Fibroblast of lung (primary cell): ENCODE measurements around the gene AMFR. TPM values are rescaled to one million over a fixed set of nuclear protein-coding genes. Genes with fewer than 3 reads are reported as not detected.

ENCODE experiments used
- DNase-seq, 2 donors: peaks; one replicate each; pipeline versions ENCODE4 v3.0.0 to v3.0.0-alpha.2; 2010; ENCODE audit warnings: low read depth in 2 of 2
- H2AFZ ChIP-seq: 2 replicates; pipeline ENCODE4 v1.5.1; 2012; ENCODE audit warnings: low read length, control low read depth, inconsistent platforms
- H3K27ac ChIP-seq: 2 replicates; pipeline ENCODE4 v1.5.1; 2011; ENCODE audit warnings: low read length, control low read depth; ENCODE audit not compliant: insufficient read depth
- H3K27me3 ChIP-seq: 2 replicates; pipeline ENCODE4 v1.5.1; 2011; ENCODE audit warnings: mild to moderate bottlenecking, low read length; ENCODE audit not compliant: control insufficient read depth, insufficient read depth
- H3K36me3 ChIP-seq: 2 replicates; pipeline ENCODE4 v1.5.1; 2011; ENCODE audit warnings: low read length; ENCODE audit not compliant: control insufficient read depth, insufficient read depth
- H3K4me1 ChIP-seq: 2 replicates; pipeline ENCODE4 v1.5.1; 2011; ENCODE audit warnings: low read length; ENCODE audit not compliant: control insufficient read depth, insufficient read depth; ENCODE audit errors: extremely low read depth
- H3K4me2 ChIP-seq: 2 replicates; pipeline ENCODE4 v1.5.1; 2011; ENCODE audit warnings: low read length, control low read depth; ENCODE audit not compliant: insufficient read depth; ENCODE audit errors: extremely low read depth
- H3K4me3 ChIP-seq, 4 experiments: fragments of 200-600 bp in 1 of 4; sonication (generic) in 1 of 4; replicated peaks in 1 of 4; 2 replicates each; pipeline ENCODE4 v1.5.1; 2011 to 2016; ENCODE audit warnings: low read length in 4 of 4, low read depth in 3 of 4, mild to moderate bottlenecking in 3 of 4, control low read depth in 2 of 4, inconsistent platforms in 1 of 4, mixed read lengths in 1 of 4; ENCODE audit not compliant: insufficient read depth in 1 of 4; ENCODE audit errors: control extremely low read depth in 1 of 4
- H3K79me2 ChIP-seq: 2 replicates; pipeline ENCODE4 v1.5.1; 2012; ENCODE audit warnings: mild to moderate bottlenecking, low read length, inconsistent platforms; ENCODE audit not compliant: control insufficient read depth, insufficient read depth
- H3K9ac ChIP-seq: 2 replicates; pipeline ENCODE4 v1.5.1; 2011; ENCODE audit warnings: mild to moderate bottlenecking, low read length, control low read depth; ENCODE audit not compliant: insufficient read depth
- H3K9me3 ChIP-seq: 2 replicates; pipeline ENCODE4 v1.5.1; 2012; ENCODE audit warnings: low read depth, low read length; ENCODE audit not compliant: control insufficient read depth, insufficient read depth
- H4K20me1 ChIP-seq: 2 replicates; pipeline ENCODE4 v1.5.1; 2011; ENCODE audit warnings: low read length; ENCODE audit not compliant: control insufficient read depth, insufficient read depth; ENCODE audit errors: extremely low read depth
- EZH2 ChIP-seq: IDR thresholded peaks from 2 replicates; pipeline ENCODE4 v1.5.1; 2012; ENCODE audit warnings: low read length, control low read depth, mild to moderate bottlenecking; ENCODE audit errors: missing control alignments
- polyA plus RNA-seq, 2 donors: library from polyadenylated mRNA; depleted of rRNA in 1 of 2; stranded (reverse) in 1 of 2; unstranded in 1 of 2; fragments of >200 nt; gene quantifications; 2 replicates each; pipeline ENCODE4 v1.2.1, GENCODE V29; 2011 to 2012; ENCODE audit warnings: missing spikeins in 1 of 2
- total RNA-seq: library from RNA; depleted of rRNA; stranded (reverse); fragments of >200 nt; gene quantifications from 2 replicates; pipeline ENCODE4 v1.2.1, GENCODE V29; 2014
- TF ChIP-seq, protein P1 (sequence below), 2 donors: IDR thresholded peaks in 1 of 2; conservative IDR thresholded peaks in 1 of 2; 1 replicate in 1 of 2; 2 replicates in 1 of 2; pipeline ENCODE4 v1.5.1; 2011 to 2012; ENCODE audit warnings: low read length in 2 of 2, control low read depth in 1 of 2, inconsistent platforms in 1 of 2, low read depth in 1 of 2, mild to moderate bottlenecking in 1 of 2

Gene AMFR
- total and polyA plus RNA-seq, 2 donors (not counting 1 experiment from before 2014, with no cell fraction given), result 75.9 to 413 TPM

DNA sequence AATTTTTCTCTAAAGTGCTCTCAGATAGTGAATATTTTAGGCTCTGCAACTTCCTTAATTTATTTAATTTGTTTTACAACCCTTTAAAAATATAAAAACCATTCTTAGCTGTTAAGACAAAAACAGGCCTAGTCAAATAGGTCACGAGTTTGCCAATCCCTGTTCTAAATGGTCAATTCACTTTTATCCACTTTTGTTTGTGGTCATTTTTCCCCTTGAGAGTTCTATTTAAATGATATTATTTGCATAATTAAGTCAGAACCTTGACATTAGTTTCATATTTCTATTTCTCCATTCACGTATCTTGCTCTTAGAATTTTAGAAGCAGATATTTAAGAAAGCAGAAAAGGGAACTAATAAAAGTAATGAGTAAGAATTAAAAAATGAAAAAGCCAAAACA lies 4.0 kb downstream of the AMFR start:
- Histone ChIP-seq H3K36me3 (no peaks in the 10 kb centered on the region), H3K4me2 (no peak overlapping the region), H3K79me2 (peaks cover 78% of the 10 kb centered on the region), H2AFZ (no peak overlapping the region), H3K4me1 (peaks cover 8% of the 10 kb centered on the region), H3K9ac (no peak overlapping the region), H3K27me3 (no peaks in the 10 kb centered on the region), H3K27ac (no peak overlapping the region), H3K4me3 (no peak overlapping the region), H3K9me3 (no peaks in the 10 kb centered on the region), H4K20me1 (no peaks in the 10 kb centered on the region)
- no peak for TF ChIP-seq EZH2
- TF ChIP-seq, protein P1, sequence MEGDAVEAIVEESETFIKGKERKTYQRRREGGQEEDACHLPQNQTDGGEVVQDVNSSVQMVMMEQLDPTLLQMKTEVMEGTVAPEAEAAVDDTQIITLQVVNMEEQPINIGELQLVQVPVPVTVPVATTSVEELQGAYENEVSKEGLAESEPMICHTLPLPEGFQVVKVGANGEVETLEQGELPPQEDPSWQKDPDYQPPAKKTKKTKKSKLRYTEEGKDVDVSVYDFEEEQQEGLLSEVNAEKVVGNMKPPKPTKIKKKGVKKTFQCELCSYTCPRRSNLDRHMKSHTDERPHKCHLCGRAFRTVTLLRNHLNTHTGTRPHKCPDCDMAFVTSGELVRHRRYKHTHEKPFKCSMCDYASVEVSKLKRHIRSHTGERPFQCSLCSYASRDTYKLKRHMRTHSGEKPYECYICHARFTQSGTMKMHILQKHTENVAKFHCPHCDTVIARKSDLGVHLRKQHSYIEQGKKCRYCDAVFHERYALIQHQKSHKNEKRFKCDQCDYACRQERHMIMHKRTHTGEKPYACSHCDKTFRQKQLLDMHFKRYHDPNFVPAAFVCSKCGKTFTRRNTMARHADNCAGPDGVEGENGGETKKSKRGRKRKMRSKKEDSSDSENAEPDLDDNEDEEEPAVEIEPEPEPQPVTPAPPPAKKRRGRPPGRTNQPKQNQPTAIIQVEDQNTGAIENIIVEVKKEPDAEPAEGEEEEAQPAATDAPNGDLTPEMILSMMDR (conservative IDR thresholded peaks at IDR 0.05 in 1 of 2, IDR thresholded peaks at IDR 0.05 in 1 of 2; ENCODE audit: low read depth in 1 of 2, low read length in 2 of 2), result no peak
- DNase-seq, result no peak

DNA sequence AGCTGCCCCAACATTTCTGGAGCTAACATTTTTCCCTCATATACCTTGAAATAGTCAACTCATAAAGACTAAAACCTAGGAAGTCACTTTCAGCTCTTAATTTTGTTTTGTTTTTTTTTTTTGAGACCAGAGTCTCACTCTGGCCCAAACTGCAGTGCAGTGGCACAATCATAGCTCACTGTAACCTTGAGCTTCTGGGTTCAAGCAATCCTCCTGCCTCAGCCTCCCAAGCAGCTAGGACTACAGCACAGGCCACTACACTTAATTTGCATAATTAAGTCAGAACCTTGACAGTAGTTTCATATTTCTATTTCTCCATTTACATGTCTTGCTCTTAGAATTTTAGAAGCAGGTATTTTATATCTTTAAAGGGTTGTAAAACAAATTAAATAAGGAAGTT lies 4.7 kb downstream of the AMFR start:
- no peak overlapping the region for H3K4me2 ChIP-seq
- no peaks in the 10 kb centered on the region for H3K9me3 ChIP-seq
- no peak overlapping the region for H2AFZ ChIP-seq
- no peak for TF ChIP-seq EZH2
- TF ChIP-seq, protein P1 (conservative IDR thresholded peaks at IDR 0.05 in 1 of 2, IDR thresholded peaks at IDR 0.05 in 1 of 2; ENCODE audit: low read depth in 1 of 2, low read length in 2 of 2), result no peak
- H3K9ac ChIP-seq, result no peak overlapping the region
- H4K20me1 ChIP-seq, result no peaks in the 10 kb centered on the region
- no peaks in the 10 kb centered on the region for H3K36me3 ChIP-seq
- no peak overlapping the region for H3K27ac ChIP-seq
- H3K79me2 ChIP-seq, result peaks cover 84% of the 10 kb centered on the region
- peaks cover 8% of the 10 kb centered on the region for H3K4me1 ChIP-seq
- no peak overlapping the region for H3K4me3 ChIP-seq
- H3K27me3 ChIP-seq, result no peaks in the 10 kb centered on the region
- DNase-seq, result no peak

DNA sequence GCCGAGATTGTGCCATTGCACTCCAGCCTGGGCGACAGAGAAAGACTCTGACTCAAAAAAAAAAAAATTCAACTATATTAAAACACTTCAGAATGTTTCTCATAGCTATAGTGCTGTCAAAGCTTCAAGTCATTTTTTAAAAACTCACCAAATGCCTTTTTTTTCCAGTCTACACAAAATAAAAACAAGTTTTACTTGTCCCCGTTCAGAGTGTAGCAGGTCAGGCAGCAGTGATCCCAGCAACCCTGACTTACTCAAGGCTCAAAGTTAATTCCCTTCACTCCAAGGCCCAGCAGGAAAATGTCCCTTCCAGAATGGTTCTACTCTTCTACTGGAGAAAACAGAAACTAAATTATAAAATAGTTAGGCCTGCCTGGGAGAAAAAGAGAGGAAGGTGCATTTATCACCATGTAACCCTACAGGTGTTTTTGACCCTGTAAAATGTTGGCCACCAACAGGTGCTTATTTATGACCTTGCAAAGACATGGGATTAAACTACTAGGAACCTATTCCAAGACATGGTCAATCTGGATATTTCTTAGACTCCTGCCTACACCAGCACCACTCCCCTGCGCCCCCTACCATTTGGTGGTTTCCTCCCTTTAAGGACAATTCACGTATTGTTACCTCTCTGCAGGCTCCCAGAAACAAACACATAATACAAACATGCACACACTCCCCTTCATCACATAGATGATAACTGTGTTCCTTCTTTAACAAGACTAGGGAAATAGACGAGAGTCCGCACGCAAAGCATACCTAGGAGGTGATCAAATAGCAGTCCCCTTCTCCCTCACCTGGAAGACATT lies 5.4 kb downstream of the AMFR start:
- H3K9me3 ChIP-seq, result no peaks in the 10 kb centered on the region
- no peak overlapping the region for H3K9ac ChIP-seq
- H3K4me3 ChIP-seq, result no peak overlapping the region
- H2AFZ ChIP-seq, result no peak overlapping the region
- peaks cover 87% of the 10 kb centered on the region for H3K79me2 ChIP-seq
- H3K27me3 ChIP-seq, result no peaks in the 10 kb centered on the region
- no peak overlapping the region for H3K4me2 ChIP-seq
- no peaks in the 10 kb centered on the region for H3K36me3 ChIP-seq
- H3K27ac ChIP-seq, result no peak overlapping the region
- TF ChIP-seq, protein P1 (conservative IDR thresholded peaks at IDR 0.05 in 1 of 2, IDR thresholded peaks at IDR 0.05 in 1 of 2; ENCODE audit: low read depth in 1 of 2, low read length in 2 of 2), result no peak
- H4K20me1 ChIP-seq, result no peaks in the 10 kb centered on the region
- no peak for DNase-seq
- H3K4me1 ChIP-seq, result peaks cover 8% of the 10 kb centered on the region
